ENCODE data around the gene SMPD3. TPM values are rescaled to one million over a fixed set of nuclear protein-coding genes. Genes with fewer than 3 reads are reported as not detected.

The SMPD3 gene
- total RNA-seq, 1 experiment from 2014 or later, result 2.4 TPM

DNA sequence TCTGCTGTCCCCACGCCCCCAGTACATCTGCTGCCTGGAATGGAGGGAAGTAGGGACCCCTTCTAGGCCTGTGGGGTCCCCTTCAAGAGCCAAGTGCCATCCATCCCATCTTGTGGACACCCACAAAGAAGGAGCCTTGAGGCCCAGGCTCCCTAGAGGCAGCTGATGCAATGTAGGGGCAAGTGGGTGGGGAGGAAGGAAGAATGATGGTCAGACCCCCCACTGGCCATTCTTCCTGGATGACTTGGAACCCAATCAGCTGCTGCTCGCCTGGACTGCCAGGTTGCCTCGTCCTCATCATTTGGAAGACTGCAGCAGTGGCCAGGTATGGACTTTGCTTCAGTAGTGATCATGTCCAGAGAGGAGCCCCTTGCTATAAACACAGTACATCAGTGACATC, 48.9 kb downstream of the SMPD3 start:
- no peak for TF ChIP-seq CTCF (IDR thresholded peaks at IDR 0.05; ENCODE audit: insufficient read depth in 1 of 2, low read depth in 1 of 2, low read length in 1 of 2, severe bottlenecking in 1 of 2, unreplicated experiment in 1 of 2)
- H3K9me3 Mint-ChIP-seq (ENCODE audit: unreplicated experiment), result no peaks in the 10 kb centered on the region

DNA sequence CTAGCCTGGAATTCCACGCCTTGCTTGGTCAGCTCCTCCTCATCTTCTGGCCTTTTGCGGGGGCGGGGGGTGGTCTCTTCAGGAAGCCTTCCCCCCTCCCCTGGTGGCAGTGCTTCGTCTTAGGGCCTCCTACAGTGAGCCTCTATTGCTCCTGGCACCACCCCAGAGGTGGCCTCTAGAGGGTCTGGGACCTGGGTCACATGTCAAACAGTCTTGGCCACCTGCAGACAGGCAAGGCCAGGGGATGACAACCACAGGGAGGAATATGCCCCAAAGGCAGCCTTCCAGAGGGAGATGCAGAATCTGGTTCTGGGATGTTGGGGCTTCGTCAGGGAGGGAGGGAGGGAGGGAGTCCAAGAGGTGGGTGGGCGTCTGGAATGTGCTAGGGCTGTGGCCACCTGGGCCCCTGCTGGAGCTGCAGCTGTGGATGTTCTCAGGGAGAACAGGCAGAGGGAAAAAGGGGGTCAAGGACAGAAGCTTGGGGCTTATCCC, 50.6 kb downstream of the SMPD3 start:
- no peaks in the 10 kb centered on the region for H3K27me3 Mint-ChIP-seq (ENCODE audit: insufficient read depth, unreplicated experiment)
- H3K9me3 Mint-ChIP-seq (ENCODE audit: unreplicated experiment), result no peaks in the 10 kb centered on the region
- H3K4me1 Mint-ChIP-seq (ENCODE audit: low read depth, unreplicated experiment), result no peaks in the 10 kb centered on the region
- Histone ChIP-seq H3K36me3 (ENCODE audit: control insufficient read depth, insufficient read depth, low read length) (no peaks in the 10 kb centered on the region), H3K4me1 (no peaks in the 10 kb centered on the region), H3K27me3 (replicated peaks; ENCODE audit: control insufficient read depth, insufficient read depth, low read length) (no peaks in the 10 kb centered on the region), H3K9me3 (no peaks in the 10 kb centered on the region), H3K4me3 (ENCODE audit: low read depth, low read length) (no peak overlapping the region)
- ChIA-PET POLR2A (no interaction called here), CTCF (no interaction called here)
- TF ChIP-seq CTCF (IDR thresholded peaks at IDR 0.05; ENCODE audit: insufficient read depth in 1 of 2, low read depth in 1 of 2, low read length in 1 of 2, severe bottlenecking in 1 of 2, unreplicated experiment in 1 of 2), result no peak
- H3K4me3 Mint-ChIP-seq (ENCODE audit: unreplicated experiment), result no peak overlapping the region
- no TSS peak for BruUV-seq (replicated peaks)
- no peak for DNase-seq
- H3K36me3 Mint-ChIP-seq (ENCODE audit: insufficient read depth, unreplicated experiment), result no peaks in the 10 kb centered on the region
- no peak overlapping the region for H3K27ac Mint-ChIP-seq (ENCODE audit: unreplicated experiment)
- intact Hi-C loops (cut with micrococcal nuclease; ENCODE audit: unreplicated experiment), result no loop called here

More for the DNA sequence above, 48.9 kb downstream of the SMPD3 start:
- Mint-ChIP-seq H3K36me3 (ENCODE audit: insufficient read depth, unreplicated experiment) (no peaks in the 10 kb centered on the region), H3K27ac (ENCODE audit: unreplicated experiment) (no peak overlapping the region), H3K4me1 (ENCODE audit: low read depth, unreplicated experiment) (no peaks in the 10 kb centered on the region), H3K4me3 (ENCODE audit: unreplicated experiment) (no peak overlapping the region), H3K27me3 (ENCODE audit: insufficient read depth, unreplicated experiment) (no peaks in the 10 kb centered on the region)
- Histone ChIP-seq H3K9me3 (no peaks in the 10 kb centered on the region), H3K4me1 (no peaks in the 10 kb centered on the region), H3K27me3 (replicated peaks; ENCODE audit: control insufficient read depth, insufficient read depth, low read length) (no peaks in the 10 kb centered on the region), H3K36me3 (ENCODE audit: control insufficient read depth, insufficient read depth, low read length) (no peaks in the 10 kb centered on the region), H3K4me3 (ENCODE audit: low read depth, low read length) (no peak overlapping the region)
- ChIA-PET POLR2A (no interaction called here), CTCF (interaction anchor here (2.4 kb wide), 1 partner anchor 121 kb away, joined by 9 read pairs; no protein-coding TSS in a partner anchor)
- no TSS peak for BruUV-seq (replicated peaks)
- DNase-seq, result peak in 1 of 2 experiments; percentile 12
- intact Hi-C loops (cut with micrococcal nuclease; ENCODE audit: unreplicated experiment), result no loop called here

- Mint-ChIP-seq H3K4me1 (ENCODE audit: low read depth, unreplicated experiment) (no peaks in the 10 kb centered on the region), H3K36me3 (ENCODE audit: insufficient read depth, unreplicated experiment) (no peaks in the 10 kb centered on the region), H3K27ac (ENCODE audit: unreplicated experiment) (no peak overlapping the region), H3K27me3 (ENCODE audit: insufficient read depth, unreplicated experiment) (no peaks in the 10 kb centered on the region), H3K9me3 (ENCODE audit: unreplicated experiment) (no peaks in the 10 kb centered on the region), H3K4me3 (ENCODE audit: unreplicated experiment) (no peak overlapping the region)
- ChIA-PET POLR2A (no interaction called here), CTCF (interaction anchor here (1.0 to 1.1 kb wide), 2 partner anchors 52 to 124 kb away, joined by 4 to 5 read pairs; partner anchors contain the start of gene SMPD3)
- intact Hi-C loops (cut with micrococcal nuclease; ENCODE audit: unreplicated experiment), result no loop called here
- Histone ChIP-seq H3K4me3 (ENCODE audit: low read depth, low read length) (no peak overlapping the region), H3K36me3 (ENCODE audit: control insufficient read depth, insufficient read depth, low read length) (no peaks in the 10 kb centered on the region), H3K9me3 (no peaks in the 10 kb centered on the region), H3K27me3 (replicated peaks; ENCODE audit: control insufficient read depth, insufficient read depth, low read length) (no peaks in the 10 kb centered on the region), H3K4me1 (no peaks in the 10 kb centered on the region)
- no TSS peak for BruUV-seq (replicated peaks)
- TF ChIP-seq CTCF (IDR thresholded peaks at IDR 0.05; ENCODE audit: insufficient read depth in 1 of 2, low read depth in 1 of 2, low read length in 1 of 2, severe bottlenecking in 1 of 2, unreplicated experiment in 1 of 2), result peak; percentile 65 to 69
- peak in 1 of 2 experiments; percentile 50 for DNase-seq
Measured at GRCh38 chr16:68396481-68396880, 51.8 kb downstream of the SMPD3 start.

Data from Caco-2 (cell line).